NB4 (cell line): ENCODE data around the gene ATP6V0E1.
"Not testable (repeated sequence)": the region's sequence is repeated elsewhere in the genome, so short reads cannot be mapped to it uniquely, and the experiment has no call there.

ENCODE experiments used
- DNase-seq: peaks from one replicate; pipeline ENCODE4 v3.0.0; 2010; ENCODE audit warnings: low read depth
- H3K4me3 ChIP-seq: one replicate; pipeline ENCODE4 v1.5.1; 2011; ENCODE audit warnings: mild to moderate bottlenecking, low read depth, low read length, moderate library complexity
- CTCF ChIP-seq: IDR thresholded peaks from one replicate; pipeline ENCODE4 v1.5.1; 2012; ENCODE audit warnings: low read depth, low read length
- MAX ChIP-seq: IDR thresholded peaks from 2 replicates; pipeline ENCODE4 v1.6.1; 2011; ENCODE audit warnings: low read depth, low read length
- MYC ChIP-seq: IDR thresholded peaks from 2 replicates; pipeline ENCODE4 v1.6.1; 2011; ENCODE audit warnings: low read depth, low read length
- POLR2A ChIP-seq: IDR thresholded peaks from 2 replicates; pipeline ENCODE4 v1.6.1; 2011; ENCODE audit warnings: mild to moderate bottlenecking; ENCODE audit not compliant: insufficient read length; ENCODE audit errors: extremely low read depth

Gene ATP6V0E1

GRCh38 chr5:173062141-173062540, 78.6 kb downstream of the ATP6V0E1 start:
- TF ChIP-seq MAX (no peak), CTCF (no peak), MYC (no peak)
- no peak overlapping the region for H3K4me3 ChIP-seq
- DNase-seq, result no peak

- no peak for DNase-seq
- no peak overlapping the region for H3K4me3 ChIP-seq
- TF ChIP-seq POLR2A (no peak), MAX (no peak), CTCF (no peak), MYC (no peak)
Observed at GRCh38 chr5:173065155-173065554, 81.6 kb downstream of the ATP6V0E1 start.

GRCh38 chr5:173069671-173070070, 86.1 kb downstream of the ATP6V0E1 start:
- no peak for TF ChIP-seq MAX
- no peak for TF ChIP-seq MYC
- no peak for TF ChIP-seq CTCF
- no peak for TF ChIP-seq POLR2A
- H3K4me3 ChIP-seq, result no peak overlapping the region
- no peak for DNase-seq

- TF ChIP-seq MYC, result no peak
- no peak for TF ChIP-seq MAX
- no peak for TF ChIP-seq CTCF
- TF ChIP-seq POLR2A, result no peak
Observed at GRCh38 chr5:173075137-173075843, 91.7 kb downstream of the ATP6V0E1 start.

GRCh38 chr5:173075970-173076369, 92.4 kb downstream of the ATP6V0E1 start:
- TF ChIP-seq CTCF, result no peak
- TF ChIP-seq MAX, result no peak
- TF ChIP-seq MYC, result no peak
- TF ChIP-seq POLR2A, result no peak
- no peak overlapping the region for H3K4me3 ChIP-seq
- DNase-seq, result no peak

More at GRCh38 chr5:173075137-173075843, 91.7 kb downstream of the ATP6V0E1 start:
- no peak for DNase-seq
- H3K4me3 ChIP-seq, result no peak overlapping the region

GRCh38 chr5:173076471-173076870, 92.9 kb downstream of the ATP6V0E1 start:
- DNase-seq, result not testable (repeated sequence)

More at GRCh38 chr5:173076471-173076870, 92.9 kb downstream of the ATP6V0E1 start:
- H3K4me3 ChIP-seq, result not testable (repeated sequence)
